ENCODE results near the gene VGLL1.

The VGLL1 gene

GRCh38 chrX:136531951-136532350 is at the start of gene VGLL1:
TSS of gene VGLL1 (plus strand) at chrX:136532215. CDS start at chrX:136536021, 3,806 bp downstream.
- no peak for TF ChIP-seq Cebpa-rat (IDR thresholded peaks at IDR 0.05)
- Histone ChIP-seq H3K27me3 (peaks cover 86 to 100% (median 97%) of the 10 kb centered on the region in 11 experiments), H3K9me3 (replicated peaks in 1 of 11) (peaks cover 0 to 9% (median 0%) of the 10 kb centered on the region in 11 experiments; a peak in 1 of 22 replicates), H3K4me2 (no peak within 1 kb of the TSS), H3K9ac (no peak within 1 kb of the TSS), H4K20me1 (no peaks in the 10 kb centered on the region), H3K36me3 (no peaks in the 10 kb centered on the region), H3K4me3 (no peak within 1 kb of the TSS), H3K4me1 (no peaks in the 10 kb centered on the region), H3K27ac (no peak within 1 kb of the TSS)

- no peaks in the 10 kb centered on the region for H4K20me1 ChIP-seq
- no peak within 1 kb of the TSS for H3K4me3 ChIP-seq
- H3K9ac ChIP-seq: no peak within 1 kb of the TSS
- no peaks in the 10 kb centered on the region for H3K9me3 ChIP-seq (replicated peaks in 1 of 11)
- H3K4me2 ChIP-seq: no peak within 1 kb of the TSS
- no peak for TF ChIP-seq Cebpa-rat (IDR thresholded peaks at IDR 0.05)
- H3K27me3 ChIP-seq: peaks cover 94 to 100% (median 99%) of the 10 kb centered on the region in 11 experiments
- no peaks in the 10 kb centered on the region for H3K4me1 ChIP-seq
- no peaks in the 10 kb centered on the region for H3K36me3 ChIP-seq
- H3K27ac ChIP-seq: no peak within 1 kb of the TSS
Measured at GRCh38 chrX:136487647-136488046, 44.4 kb upstream of the VGLL1 start, which contains the start of gene BRS3. TSS of gene BRS3 (plus strand) at chrX:136487947. CDS start at chrX:136488115, 168 bp downstream.

GRCh38 chrX:136488706-136489105 is 43.3 kb upstream of the VGLL1 start:
- Histone ChIP-seq H3K9ac (no peak overlapping the region), H3K4me3 (no peak overlapping the region), H3K4me2 (no peak overlapping the region), H3K27me3 (peaks cover 97 to 100% (median 99%) of the 10 kb centered on the region in 11 experiments), H3K27ac (no peak overlapping the region), H4K20me1 (no peaks in the 10 kb centered on the region), H3K9me3 (replicated peaks in 1 of 11) (no peaks in the 10 kb centered on the region), H3K36me3 (no peaks in the 10 kb centered on the region), H3K4me1 (no peaks in the 10 kb centered on the region)
- TF ChIP-seq Cebpa-rat (IDR thresholded peaks at IDR 0.05): no peak

GRCh38 chrX:136491832-136492231 is 40.2 kb upstream of the VGLL1 start:
- no peak overlapping the region for H3K9ac ChIP-seq
- H4K20me1 ChIP-seq: no peaks in the 10 kb centered on the region
- peaks cover 13 to 21% (median 18%) of the 10 kb centered on the region in 10 experiments; a peak in 19 of 20 replicates for H3K4me1 ChIP-seq
- no peak overlapping the region for H3K4me2 ChIP-seq
- no peak overlapping the region for H3K27ac ChIP-seq
- no peaks in the 10 kb centered on the region for H3K9me3 ChIP-seq (replicated peaks in 1 of 11)
- TF ChIP-seq Cebpa-rat (IDR thresholded peaks at IDR 0.05): no peak
- no peak overlapping the region for H3K4me3 ChIP-seq
- no peaks in the 10 kb centered on the region for H3K36me3 ChIP-seq
- H3K27me3 ChIP-seq: peaks cover 83 to 98% (median 94%) of the 10 kb centered on the region in 11 experiments

- no peak for TF ChIP-seq Cebpa-rat (IDR thresholded peaks at IDR 0.05)
- Histone ChIP-seq H3K9ac (no peak overlapping the region), H3K9me3 (replicated peaks in 1 of 11) (peaks cover 0 to 3% (median 0%) of the 10 kb centered on the region in 11 experiments; a peak in 1 of 22 replicates), H3K4me2 (no peak overlapping the region), H3K27ac (no peak overlapping the region), H3K27me3 (peaks cover 77 to 94% (median 89%) of the 10 kb centered on the region in 11 experiments), H4K20me1 (peaks cover 0 to 5% (median 0%) of the 10 kb centered on the region in 11 experiments; a peak in 4 of 22 replicates), H3K4me3 (no peak overlapping the region), H3K36me3 (no peaks in the 10 kb centered on the region), H3K4me1 (peaks cover 13 to 21% (median 18%) of the 10 kb centered on the region in 10 experiments; a peak in 19 of 20 replicates)
Measured at GRCh38 chrX:136493011-136493410, 39.0 kb upstream of the VGLL1 start.

GRCh38 chrX:136495043-136495442 is 37.0 kb upstream of the VGLL1 start:
- Histone ChIP-seq H4K20me1 (peaks cover 0 to 17% (median 7%) of the 10 kb centered on the region in 11 experiments; a peak in 6 of 22 replicates), H3K4me1 (peaks cover 13 to 27% (median 21%) of the 10 kb centered on the region in 10 experiments; a peak in 19 of 20 replicates), H3K9me3 (replicated peaks in 1 of 11) (peaks cover 0 to 3% (median 0%) of the 10 kb centered on the region in 11 experiments; a peak in 1 of 22 replicates), H3K27me3 (peaks cover 76 to 94% (median 89%) of the 10 kb centered on the region in 11 experiments), H3K4me3 (no peak overlapping the region), H3K27ac (peak overlapping the region in 6 of 11 experiments; percentile 16 to 88 (median 70); a peak in 11 of 22 replicates), H3K4me2 (peak overlapping the region in 10 of 11 experiments; percentile 6 to 74 (median 65); a peak in 15 of 22 replicates), H3K36me3 (peaks cover 0 to 6% (median 0%) of the 10 kb centered on the region in 11 experiments; a peak in 4 of 22 replicates), H3K9ac (peak overlapping the region in 2 of 11 experiments; percentile 15 to 30; a peak in 4 of 22 replicates)
- TF ChIP-seq Cebpa-rat (IDR thresholded peaks at IDR 0.05): peak in 2 of 11 experiments; percentile 44 to 49; a peak in 4 of 22 replicates

- TF ChIP-seq Cebpa-rat (IDR thresholded peaks at IDR 0.05): no peak
- H3K4me1 ChIP-seq: peaks cover 13 to 27% (median 21%) of the 10 kb centered on the region in 10 experiments; a peak in 19 of 20 replicates
- H3K27me3 ChIP-seq: peaks cover 76 to 94% (median 89%) of the 10 kb centered on the region in 11 experiments
- peaks cover 0 to 18% (median 8%) of the 10 kb centered on the region in 11 experiments; a peak in 13 of 22 replicates for H3K36me3 ChIP-seq
- H4K20me1 ChIP-seq: peaks cover 0 to 17% (median 7%) of the 10 kb centered on the region in 11 experiments; a peak in 6 of 22 replicates
- H3K4me2 ChIP-seq: peak overlapping the region; percentile 59 to 74 (median 66)
- H3K9me3 ChIP-seq (replicated peaks in 1 of 11): peaks cover 0 to 3% (median 0%) of the 10 kb centered on the region in 11 experiments; a peak in 1 of 22 replicates
- peak overlapping the region; percentile 66 to 80 (median 72) for H3K4me3 ChIP-seq
- H3K27ac ChIP-seq: peak overlapping the region; percentile 71 to 88 (median 85)
- H3K9ac ChIP-seq: peak overlapping the region; percentile 71 to 88 (median 84)
Measured at GRCh38 chrX:136496186-136496763, 35.7 kb upstream of the VGLL1 start.

- H3K4me1 ChIP-seq: peaks cover 13 to 27% (median 21%) of the 10 kb centered on the region in 10 experiments; a peak in 19 of 20 replicates
- peak overlapping the region in 10 of 11 experiments; percentile 59 to 74 (median 66); a peak in 16 of 22 replicates for H3K4me2 ChIP-seq
- TF ChIP-seq Cebpa-rat (IDR thresholded peaks at IDR 0.05): no peak
- H3K9me3 ChIP-seq (replicated peaks in 1 of 11): peaks cover 0 to 3% (median 0%) of the 10 kb centered on the region in 11 experiments; a peak in 1 of 22 replicates
- peak overlapping the region; percentile 71 to 88 (median 85) for H3K27ac ChIP-seq
- peaks cover 76 to 94% (median 89%) of the 10 kb centered on the region in 11 experiments for H3K27me3 ChIP-seq
- H3K9ac ChIP-seq: peak overlapping the region; percentile 71 to 88 (median 84)
- peaks cover 3 to 25% (median 14%) of the 10 kb centered on the region in 11 experiments; a peak in 14 of 22 replicates for H3K36me3 ChIP-seq
- H4K20me1 ChIP-seq: peaks cover 0 to 17% (median 7%) of the 10 kb centered on the region in 11 experiments; a peak in 6 of 22 replicates
- peak overlapping the region; percentile 66 to 80 (median 72) for H3K4me3 ChIP-seq
Measured at GRCh38 chrX:136496764-136497555, 35.1 kb upstream of the VGLL1 start.
